Mononuclear cell (primary cell): ENCODE data around the gene TLE1. TPM values are rescaled to one million over a fixed set of nuclear protein-coding genes. Genes with fewer than 3 reads are reported as not detected.
"Not testable (repeated sequence)": the region's sequence is repeated elsewhere in the genome, so short reads cannot be mapped to it uniquely, and the experiment has no call there.

Experiments used
- H3K27me3 ChIP-seq: 2 replicates; pipeline ENCODE4 v1.6.0; 2011; ENCODE audit warnings: low read length, control low read depth; ENCODE audit not compliant: insufficient read depth
- H3K4me1 ChIP-seq: 2 replicates; pipeline ENCODE4 v1.5.1; 2011; ENCODE audit warnings: mild to moderate bottlenecking, low read length, control low read depth; ENCODE audit not compliant: insufficient read depth
- H3K4me3 ChIP-seq: 2 replicates; pipeline ENCODE4 v1.5.1; 2011; ENCODE audit warnings: mild to moderate bottlenecking, low read length, moderate library complexity
- H3K9me3 ChIP-seq: 2 replicates; pipeline ENCODE4 v1.5.1; 2011; ENCODE audit warnings: low read depth, mild to moderate bottlenecking, control low read depth, low read length
- total RNA-seq: library from RNA; depleted of rRNA; stranded (reverse); fragments of >200 nt; gene quantifications from one replicate; pipeline ENCODE4 v1.2.3, GENCODE V29; 2012

The TLE1 gene
- total RNA-seq, 1 donor: 27.2 TPM

- Histone ChIP-seq H3K4me1 (peaks cover 11% of the 10 kb centered on the region), H3K27me3 (no peaks in the 10 kb centered on the region), H3K9me3 (no peaks in the 10 kb centered on the region), H3K4me3 (no peak overlapping the region)
Observed at GRCh38 chr9:81609782-81610739, 79.3 kb downstream of the TLE1 start.

GRCh38 chr9:81608289-81608657, 81.1 kb downstream of the TLE1 start:
- peaks cover 11% of the 10 kb centered on the region for H3K4me1 ChIP-seq
- no peaks in the 10 kb centered on the region for H3K9me3 ChIP-seq
- H3K4me3 ChIP-seq: no peak overlapping the region
- no peaks in the 10 kb centered on the region for H3K27me3 ChIP-seq

DNA sequence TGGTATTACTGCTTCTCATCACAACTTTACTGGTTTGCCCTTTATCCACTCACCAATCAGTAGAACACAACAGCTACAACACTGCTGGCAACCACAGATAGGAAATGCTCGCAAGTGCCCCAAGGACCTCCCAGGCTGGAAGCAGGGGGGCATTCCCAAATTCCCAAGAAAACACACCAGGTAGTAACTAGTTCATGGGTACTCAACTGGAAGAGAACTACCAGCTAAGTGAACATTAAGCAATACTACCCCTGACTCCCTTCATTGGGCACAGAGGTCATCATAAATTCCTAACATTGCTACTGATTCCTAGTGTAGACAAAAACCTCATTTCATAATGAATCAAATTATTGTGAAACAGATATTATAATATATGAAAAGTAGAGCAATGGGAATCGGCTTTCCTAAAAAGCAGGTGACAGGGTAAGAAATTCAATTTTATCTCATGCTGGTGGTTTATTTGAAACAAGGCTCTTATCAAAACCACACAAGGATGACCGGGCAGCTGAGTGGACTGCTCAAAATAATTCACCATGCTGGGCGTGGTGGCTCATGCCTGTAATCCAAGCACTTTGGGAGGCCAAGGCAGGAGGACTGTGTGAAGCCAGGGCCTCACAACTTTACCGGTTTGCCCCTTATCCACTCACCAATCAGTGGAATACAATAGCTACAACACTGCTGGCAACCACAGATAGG, 81.6 kb downstream of the TLE1 start:
- H3K4me3 ChIP-seq: no peak overlapping the region
- H3K27me3 ChIP-seq: no peaks in the 10 kb centered on the region
- peaks cover 11% of the 10 kb centered on the region for H3K4me1 ChIP-seq
- H3K9me3 ChIP-seq: no peaks in the 10 kb centered on the region

DNA sequence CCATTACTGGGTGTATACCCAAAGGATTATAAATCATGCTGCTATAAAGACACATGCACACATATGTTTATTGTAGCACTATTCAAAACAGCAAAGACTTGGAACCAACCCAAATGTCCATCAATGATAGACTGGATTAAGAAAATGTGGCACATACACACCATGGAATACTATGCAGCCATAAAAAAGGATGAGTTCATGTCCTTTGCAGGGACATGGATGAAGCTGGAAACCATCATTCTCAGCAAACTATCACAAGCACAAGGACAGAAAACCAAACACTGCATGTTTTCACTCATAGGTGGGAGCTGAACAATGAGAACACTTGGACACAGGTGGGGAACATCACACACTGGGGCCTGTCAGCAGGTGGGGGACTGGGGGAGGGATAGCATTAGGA, 83.1 kb downstream of the TLE1 start:
- H3K27me3 ChIP-seq, H3K9me3 ChIP-seq, H3K4me3 ChIP-seq: not testable (repeated sequence)
- peaks cover 11% of the 10 kb centered on the region for H3K4me1 ChIP-seq

DNA sequence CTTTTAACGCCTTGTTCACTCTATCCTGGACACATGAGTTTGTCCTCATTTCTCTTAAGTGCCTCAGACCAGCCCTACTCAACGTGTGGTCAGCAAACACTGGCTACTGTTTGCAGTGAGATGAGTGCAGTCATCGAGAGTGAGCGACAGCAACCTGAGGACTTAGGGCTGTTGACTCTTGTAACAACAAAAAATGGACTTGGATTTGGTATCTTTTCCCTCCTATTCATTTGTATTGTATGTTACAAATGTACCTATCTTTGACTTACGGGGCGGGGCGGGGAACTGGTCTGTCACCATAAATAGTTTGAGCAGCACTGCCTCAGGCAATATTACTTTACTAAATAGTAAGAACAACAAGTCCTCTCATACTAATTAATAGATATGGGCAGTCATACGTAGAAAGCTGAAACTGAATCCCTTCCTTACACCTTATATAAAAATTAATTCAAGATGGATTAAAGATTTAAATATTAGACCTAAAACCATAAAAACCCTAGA, 84.1 kb downstream of the TLE1 start:
- H3K4me3 ChIP-seq: no peak overlapping the region
- H3K9me3 ChIP-seq: no peaks in the 10 kb centered on the region
- no peaks in the 10 kb centered on the region for H3K27me3 ChIP-seq
- peaks cover 8% of the 10 kb centered on the region for H3K4me1 ChIP-seq

DNA sequence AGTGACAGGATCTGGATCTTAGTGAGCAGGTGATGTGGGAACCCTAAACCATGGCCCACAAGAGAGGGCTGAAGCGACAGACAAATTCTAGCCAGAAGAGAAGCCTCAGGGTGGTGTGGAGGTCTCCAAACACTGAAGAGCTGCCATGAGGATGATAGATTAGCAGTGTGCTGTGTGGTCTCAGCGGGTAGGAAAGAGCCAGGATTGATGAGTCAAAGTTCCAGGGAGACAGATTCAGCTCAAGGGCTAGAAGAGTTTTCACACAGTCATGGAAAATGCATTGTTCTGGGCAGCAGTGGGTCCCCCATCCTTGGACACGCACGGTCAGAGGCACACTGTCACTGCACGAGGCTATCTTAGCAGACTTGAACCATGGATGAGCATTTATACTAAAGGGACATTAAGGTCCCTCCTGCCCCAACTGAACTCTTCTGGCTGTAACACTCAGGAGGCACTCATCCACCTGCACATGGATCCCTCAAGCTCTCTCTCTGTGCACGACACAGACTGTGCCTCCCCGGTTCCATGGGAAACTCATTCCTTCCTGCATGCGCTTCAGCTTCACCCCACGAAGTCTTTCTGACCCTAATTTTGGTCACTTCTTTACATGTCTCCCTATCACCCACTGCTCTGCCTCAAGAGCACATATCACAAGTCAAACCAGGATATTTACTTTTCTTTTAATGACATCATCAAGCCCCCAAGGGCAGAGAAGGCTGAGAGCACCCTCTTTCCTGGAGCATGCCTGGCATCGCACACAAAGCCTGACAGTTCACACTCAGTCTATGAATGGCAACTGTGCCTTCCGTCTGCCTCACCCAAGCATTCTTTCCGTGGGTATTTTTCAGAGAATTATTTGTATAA, 84.8 kb downstream of the TLE1 start:
- peaks cover 2% of the 10 kb centered on the region for H3K4me1 ChIP-seq
- H3K27me3 ChIP-seq: no peaks in the 10 kb centered on the region
- H3K4me3 ChIP-seq: no peak overlapping the region
- no peaks in the 10 kb centered on the region for H3K9me3 ChIP-seq

DNA sequence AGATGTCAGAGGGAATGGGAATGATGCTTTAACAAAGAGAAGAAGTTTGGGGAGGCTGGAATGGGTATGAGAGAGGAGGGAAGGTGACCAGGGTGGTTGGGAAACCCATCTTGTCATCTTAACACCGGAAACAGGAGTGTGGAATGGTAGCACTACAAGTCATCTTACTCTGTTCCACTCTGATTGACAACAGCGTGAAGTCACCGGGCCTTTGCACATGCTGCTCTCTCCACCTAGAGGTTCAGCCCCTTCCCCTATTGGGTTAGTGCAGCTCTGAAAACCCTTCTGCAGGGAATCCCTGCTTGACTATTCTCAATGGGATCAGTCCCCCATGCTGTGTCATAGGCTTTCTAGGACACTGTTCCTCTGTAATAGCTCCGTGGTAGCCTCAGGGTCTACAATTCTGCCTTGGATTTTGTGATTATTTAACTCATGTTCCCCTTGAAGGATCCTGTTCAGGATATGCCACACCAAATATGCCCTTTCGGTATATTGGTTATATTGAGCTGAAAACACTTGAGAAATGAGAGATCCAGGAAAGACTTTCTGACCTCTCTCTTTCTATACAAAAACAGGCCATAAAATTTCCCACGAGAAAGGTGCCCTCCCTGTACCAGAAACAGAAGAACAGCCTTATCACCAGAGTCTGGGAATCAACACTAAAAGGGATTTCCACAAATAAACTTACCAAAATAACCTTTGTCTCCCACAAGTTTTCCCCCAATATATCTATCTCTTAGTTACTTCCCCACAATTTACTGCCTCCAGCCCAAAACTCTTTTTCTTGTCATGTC, 86.3 kb downstream of the TLE1 start:
- Histone ChIP-seq H3K4me1 (peaks cover 15% of the 10 kb centered on the region), H3K9me3 (no peaks in the 10 kb centered on the region), H3K4me3 (no peak overlapping the region), H3K27me3 (no peaks in the 10 kb centered on the region)

DNA sequence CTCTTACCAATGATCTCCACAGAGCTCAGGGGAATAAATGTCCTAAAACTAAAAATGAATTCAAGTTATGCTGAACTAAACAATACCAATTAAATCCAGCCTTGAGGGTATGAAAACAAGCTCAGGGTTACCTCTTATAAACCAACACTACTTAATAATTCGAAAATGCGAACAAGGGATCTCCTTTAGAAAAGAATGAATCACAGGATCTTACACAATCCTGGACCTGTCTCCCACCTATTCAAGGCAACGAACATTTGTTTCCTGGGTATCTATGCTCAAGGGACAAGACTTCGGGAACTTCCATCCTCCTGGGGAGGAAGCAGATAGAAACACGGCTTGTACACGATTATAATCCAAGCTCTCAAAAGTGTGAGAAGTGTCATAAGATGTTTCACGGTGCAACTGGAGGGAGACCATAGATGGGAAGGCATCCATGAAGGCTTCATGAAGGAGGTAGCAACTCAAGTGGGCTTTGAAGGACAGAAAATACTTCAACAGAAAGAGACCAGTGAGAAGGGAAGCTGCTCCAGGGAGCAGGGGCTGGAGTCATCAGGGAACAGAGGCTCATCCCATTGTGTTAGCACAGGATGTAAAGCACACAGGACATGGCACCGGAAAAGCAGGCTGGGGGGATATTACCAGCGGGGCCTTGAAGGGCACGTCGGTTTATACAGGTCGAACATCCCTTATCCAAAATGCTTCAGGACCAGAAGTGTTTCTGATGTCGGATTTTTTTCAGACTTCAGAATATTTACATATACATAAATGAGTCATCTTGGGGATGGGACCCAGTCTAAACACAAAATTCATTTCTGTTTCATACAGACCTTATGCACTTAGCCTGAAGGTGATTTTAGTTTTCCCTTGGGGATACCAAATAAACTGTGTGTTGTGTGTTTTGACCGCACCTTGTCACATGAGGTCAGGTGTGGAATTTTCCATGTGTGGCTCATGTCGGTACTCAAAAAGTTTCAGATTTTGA, 87.4 kb downstream of the TLE1 start:
- Histone ChIP-seq H3K4me3 (no peak overlapping the region), H3K27me3 (no peaks in the 10 kb centered on the region), H3K4me1 (peaks cover 25% of the 10 kb centered on the region), H3K9me3 (no peaks in the 10 kb centered on the region)

DNA sequence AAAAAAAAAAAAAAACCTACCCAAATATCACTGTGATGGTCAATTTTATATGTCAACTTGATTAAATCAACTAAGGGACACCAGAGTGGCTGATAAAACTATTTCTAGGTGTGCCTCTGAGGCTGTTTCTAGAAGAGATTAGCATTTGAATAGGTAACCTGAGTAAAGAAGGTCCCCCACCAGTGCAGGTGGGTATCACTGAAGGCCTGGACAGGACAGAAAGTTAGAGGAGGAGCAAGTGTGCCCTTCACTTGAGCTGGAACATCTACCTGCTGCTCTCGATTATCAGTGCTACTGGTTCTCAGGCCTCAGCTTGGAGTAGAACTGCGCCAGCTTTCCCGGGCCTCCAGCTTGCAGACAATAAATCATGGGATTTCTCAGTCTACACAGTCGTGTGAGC, 88.7 kb downstream of the TLE1 start:
- Histone ChIP-seq H3K4me1 (peaks cover 32% of the 10 kb centered on the region), H3K27me3 (no peaks in the 10 kb centered on the region), H3K9me3 (no peaks in the 10 kb centered on the region), H3K4me3 (no peak overlapping the region)

GRCh38 chr9:81599837-81600236, 89.5 kb downstream of the TLE1 start:
- Histone ChIP-seq H3K9me3 (no peaks in the 10 kb centered on the region), H3K27me3 (no peaks in the 10 kb centered on the region), H3K4me1 (peaks cover 32% of the 10 kb centered on the region), H3K4me3 (no peak overlapping the region)

GRCh38 chr9:81598811-81599210, 90.5 kb downstream of the TLE1 start:
- H3K9me3 ChIP-seq: no peaks in the 10 kb centered on the region
- H3K4me1 ChIP-seq: peaks cover 36% of the 10 kb centered on the region
- no peak overlapping the region for H3K4me3 ChIP-seq
- no peaks in the 10 kb centered on the region for H3K27me3 ChIP-seq

GRCh38 chr9:81598123-81598497, 91.2 kb downstream of the TLE1 start:
- no peak overlapping the region for H3K4me3 ChIP-seq
- H3K4me1 ChIP-seq: peaks cover 39% of the 10 kb centered on the region
- no peaks in the 10 kb centered on the region for H3K9me3 ChIP-seq
- no peaks in the 10 kb centered on the region for H3K27me3 ChIP-seq

- H3K27me3 ChIP-seq: no peaks in the 10 kb centered on the region
- H3K9me3 ChIP-seq: no peaks in the 10 kb centered on the region
- no peak overlapping the region for H3K4me3 ChIP-seq
- peaks cover 44% of the 10 kb centered on the region for H3K4me1 ChIP-seq
Observed at GRCh38 chr9:81597419-81598122, 91.8 kb downstream of the TLE1 start.
